Measurements from ENCODE around the gene CALML5.

The CALML5 gene

GRCh38 chr10:5533098-5533731 lies 33.8 kb upstream of the CALML5 start:
- DNase-seq (ENCODE audit: low spot score), result no peak

DNA sequence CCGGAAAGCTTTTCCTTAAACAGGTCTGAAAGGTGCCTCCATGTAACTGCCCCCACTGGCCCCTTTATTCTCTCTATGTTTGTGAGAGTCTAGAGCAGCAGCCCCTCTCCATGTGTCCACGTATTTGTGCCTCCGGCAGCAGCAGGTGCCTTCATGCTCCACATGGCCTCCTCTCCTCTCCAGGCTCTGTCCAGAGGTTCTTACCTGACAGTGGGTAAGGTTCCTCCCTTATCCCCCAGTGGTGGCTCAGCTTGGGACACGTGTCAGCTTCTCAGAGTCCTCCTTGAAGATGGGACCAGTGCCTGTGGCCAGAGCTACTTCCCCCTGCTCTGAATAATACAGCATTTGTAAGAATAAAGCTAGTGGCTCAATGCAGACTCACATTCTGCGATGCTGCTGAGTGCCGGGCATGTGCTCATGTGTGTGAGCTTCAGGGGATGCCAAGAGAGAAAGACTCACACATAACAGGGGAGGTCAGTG lies 33.3 kb upstream of the CALML5 start:
- no peak for DNase-seq (ENCODE audit: low spot score)

GRCh38 chr10:5532307-5532605 lies 32.9 kb upstream of the CALML5 start:
- DNase-seq (ENCODE audit: low spot score), result no peak

DNA sequence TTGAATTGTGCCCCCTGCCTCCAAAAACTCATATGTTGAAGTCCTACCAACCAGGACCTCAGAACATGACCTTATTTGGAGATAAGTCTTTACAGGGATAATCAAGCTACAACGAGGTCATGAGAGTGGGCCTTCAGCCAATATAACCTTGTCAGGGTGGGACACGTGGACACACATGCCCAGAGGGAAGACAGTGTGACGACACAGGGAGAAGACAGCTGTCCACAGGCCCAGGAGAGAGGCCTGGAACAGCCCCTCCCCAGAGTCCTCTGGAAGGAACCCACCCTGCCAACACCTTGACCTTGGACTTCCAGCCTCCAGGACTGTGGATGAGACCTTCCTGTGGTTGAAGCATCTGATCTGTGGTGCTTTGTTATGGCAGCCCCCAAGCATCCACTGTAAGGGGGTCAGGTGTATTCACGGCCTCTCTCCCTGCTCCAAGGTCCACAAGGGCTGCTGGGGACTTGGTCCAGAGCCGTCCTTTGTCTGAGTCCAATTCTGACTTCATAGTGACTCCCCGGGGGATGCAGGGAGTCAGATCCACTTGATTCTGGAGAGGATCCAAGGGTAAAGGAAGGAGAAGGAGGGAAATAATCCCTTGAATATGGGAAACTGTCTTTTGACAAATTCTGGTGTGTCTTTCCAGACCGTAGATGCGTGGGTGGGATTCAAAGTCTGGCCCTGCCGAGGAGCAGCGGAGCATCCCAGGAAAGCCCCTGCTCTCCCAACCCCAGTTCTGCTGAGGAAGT lies 32.4 kb upstream of the CALML5 start:
- no peak for DNase-seq (ENCODE audit: low spot score)

DNA sequence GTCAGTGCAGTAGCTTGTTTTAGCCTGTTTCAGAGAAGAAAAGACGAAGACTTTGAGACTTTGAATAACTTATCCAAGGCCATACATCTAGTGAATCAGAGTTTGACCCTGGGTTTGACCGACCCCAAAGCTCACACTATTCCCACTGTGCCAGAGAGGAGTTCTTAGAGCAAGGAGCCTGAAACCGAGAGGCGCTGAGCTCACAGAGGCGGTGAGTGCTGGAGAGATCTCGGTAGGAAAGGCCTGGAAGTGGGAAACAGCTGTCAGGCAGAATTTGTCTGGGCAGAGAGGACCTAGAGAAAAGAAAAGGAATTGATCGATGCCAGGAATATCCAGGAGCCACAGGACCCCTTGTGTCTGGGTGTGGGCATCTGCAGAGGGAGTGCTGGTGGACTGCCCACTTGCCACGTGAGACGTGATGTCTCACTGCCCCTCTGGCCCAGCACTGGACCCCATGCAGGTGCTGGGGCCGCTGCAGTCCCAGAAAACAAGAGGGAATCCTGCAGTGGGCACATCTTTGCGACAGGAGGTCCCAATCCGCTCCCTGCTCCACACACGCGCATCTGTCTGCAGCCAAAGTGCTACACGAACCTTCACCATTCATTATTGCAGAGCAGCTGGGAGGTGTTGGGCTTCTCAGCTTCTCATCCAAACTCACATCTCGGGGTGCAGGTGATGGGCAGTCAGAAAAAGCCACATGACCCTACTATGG lies 31.6 kb upstream of the CALML5 start:
- DNase-seq (ENCODE audit: low spot score), result no peak

GRCh38 chr10:5530412-5530806 lies 31.0 kb upstream of the CALML5 start:
- no peak for DNase-seq (ENCODE audit: low spot score)

DNA sequence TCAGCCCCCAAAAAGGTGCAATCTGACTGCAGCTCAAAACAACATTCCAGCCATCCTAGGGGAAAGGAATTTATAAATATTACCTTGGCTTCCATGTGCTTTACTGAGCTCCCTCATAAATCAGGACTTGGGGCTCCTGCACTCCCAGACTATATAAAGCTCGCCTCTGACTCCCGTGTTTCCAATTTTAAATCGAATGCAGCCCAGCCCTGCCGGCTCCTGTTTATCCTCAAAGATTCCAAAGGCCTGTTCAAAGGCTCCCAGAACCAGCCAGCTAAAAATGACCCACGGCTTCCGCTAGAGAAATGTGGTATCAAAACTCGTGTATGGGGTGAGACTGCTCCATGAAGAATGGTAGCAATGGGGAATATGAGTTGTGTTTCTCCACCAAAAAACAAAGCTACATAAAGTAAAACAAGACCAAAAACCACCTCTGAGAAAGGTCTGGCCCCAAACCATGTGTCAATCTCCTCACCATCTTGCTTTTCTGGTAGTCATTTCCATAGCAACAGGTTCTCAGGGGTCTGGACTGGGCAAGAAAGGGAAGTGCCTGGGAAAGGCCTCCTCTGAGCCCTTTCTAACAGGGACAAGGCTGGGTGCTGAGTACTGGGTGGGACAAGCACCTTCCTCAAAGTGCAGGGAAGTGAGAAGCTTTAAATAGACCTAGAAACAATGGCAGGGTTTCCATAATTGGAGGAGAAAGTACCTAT lies 30.5 kb upstream of the CALML5 start:
- no peak for DNase-seq (ENCODE audit: low spot score)

- DNase-seq (ENCODE audit: low spot score), result no peak
Observed at GRCh38 chr10:5528989-5529701, 29.8 kb upstream of the CALML5 start.

- DNase-seq (ENCODE audit: low spot score), result no peak
Observed at GRCh38 chr10:5527332-5528200, 28.2 kb upstream of the CALML5 start.

GRCh38 chr10:5526691-5527331 lies 27.4 kb upstream of the CALML5 start:
- DNase-seq (ENCODE audit: low spot score), result no peak

GRCh38 chr10:5525561-5526341 lies 26.4 kb upstream of the CALML5 start:
- no peak for DNase-seq (ENCODE audit: low spot score)

DNA sequence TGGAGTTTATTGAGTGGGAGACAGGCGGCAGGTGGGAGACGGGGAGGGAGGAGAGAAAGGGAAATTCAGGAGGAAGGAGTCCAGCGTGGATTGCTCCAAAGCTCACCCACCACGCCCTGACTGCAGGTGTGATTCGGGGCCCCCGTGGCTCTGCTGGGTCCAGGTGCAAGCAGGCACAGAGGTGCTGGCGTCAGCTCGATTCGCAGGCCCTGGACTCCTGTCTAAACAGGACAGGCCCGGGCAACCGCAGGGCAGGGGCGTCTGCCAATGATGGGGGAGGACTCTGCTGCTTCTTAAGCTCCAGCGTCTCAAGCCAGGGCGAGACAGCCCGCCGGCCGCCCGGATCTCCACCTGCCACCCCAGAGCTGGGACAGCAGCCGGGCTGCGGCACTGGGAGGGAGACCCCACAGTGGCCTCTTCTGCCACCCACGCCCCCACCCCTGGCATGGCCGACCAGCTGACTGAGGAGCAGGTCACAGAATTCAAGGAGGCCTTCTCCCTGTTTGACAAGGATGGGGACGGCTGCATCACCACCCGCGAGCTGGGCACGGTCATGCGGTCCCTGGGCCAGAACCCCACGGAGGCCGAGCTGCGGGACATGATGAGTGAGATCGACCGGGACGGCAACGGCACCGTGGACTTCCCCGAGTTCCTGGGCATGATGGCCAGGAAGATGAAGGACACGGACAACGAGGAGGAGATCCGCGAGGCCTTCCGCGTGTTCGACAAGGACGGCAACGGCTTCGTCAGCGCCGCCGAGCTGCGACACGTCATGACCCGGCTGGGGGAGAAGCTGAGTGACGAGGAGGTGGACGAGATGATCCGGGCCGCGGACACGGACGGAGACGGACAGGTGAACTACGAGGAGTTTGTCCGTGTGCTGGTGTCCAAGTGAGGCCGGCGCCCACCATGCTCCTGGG lies 25.5 kb upstream of the CALML5 start, which contains the start of gene CALML3:
CALML3 (plus strand) TSS at position 321 of the 920 bp plus-strand sequence; CDS start at position 446, 125 bp downstream.
- DNase-seq (ENCODE audit: low spot score), result no peak

DNA sequence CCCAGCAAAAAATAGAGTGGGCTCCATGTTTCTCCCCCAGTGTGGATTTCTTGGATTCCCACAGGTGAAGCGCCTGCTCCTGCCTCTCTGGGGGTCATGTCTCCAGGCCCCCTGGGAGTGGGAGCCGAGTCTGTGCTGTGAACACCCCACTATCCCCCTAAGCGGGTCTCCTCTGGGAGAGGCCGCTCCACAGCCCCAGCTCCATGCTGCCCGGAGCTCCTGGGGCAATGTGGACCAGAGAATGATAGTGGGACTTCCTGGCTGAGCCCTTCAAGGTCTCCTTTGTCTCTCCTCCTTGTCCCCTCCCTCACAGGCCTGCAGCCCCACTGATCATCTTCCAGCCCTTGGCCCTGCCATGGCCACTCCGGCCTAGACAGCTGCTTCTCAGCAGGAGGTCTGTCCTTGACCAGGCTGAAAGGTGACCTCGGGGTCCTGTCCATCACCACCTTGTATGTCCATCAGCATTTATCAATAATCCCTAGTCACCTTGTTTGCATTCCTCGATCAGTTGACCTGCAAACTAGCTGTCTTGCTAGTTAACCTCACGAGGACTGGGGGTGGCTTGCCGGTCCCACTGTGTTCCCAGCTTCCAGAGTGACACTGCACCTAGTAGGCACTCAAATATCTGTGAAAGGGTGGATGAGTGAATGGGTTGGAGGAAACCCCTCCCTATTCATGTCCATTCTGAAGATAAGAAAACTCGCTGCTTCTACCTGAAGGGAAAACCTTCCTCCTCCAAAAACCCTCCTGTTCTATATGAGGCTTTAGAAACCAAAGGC lies 24.6 kb upstream of the CALML5 start:
- DNase-seq (ENCODE audit: low spot score), result no peak

- DNase-seq (ENCODE audit: low spot score), result no peak
Observed at GRCh38 chr10:5522913-5523560, 23.7 kb upstream of the CALML5 start.

- no peak for DNase-seq (ENCODE audit: low spot score)
Observed at GRCh38 chr10:5519054-5519453, 19.7 kb upstream of the CALML5 start.

- no peak for DNase-seq (ENCODE audit: low spot score)
Observed at GRCh38 chr10:5518143-5518542, 18.8 kb upstream of the CALML5 start.

DNA sequence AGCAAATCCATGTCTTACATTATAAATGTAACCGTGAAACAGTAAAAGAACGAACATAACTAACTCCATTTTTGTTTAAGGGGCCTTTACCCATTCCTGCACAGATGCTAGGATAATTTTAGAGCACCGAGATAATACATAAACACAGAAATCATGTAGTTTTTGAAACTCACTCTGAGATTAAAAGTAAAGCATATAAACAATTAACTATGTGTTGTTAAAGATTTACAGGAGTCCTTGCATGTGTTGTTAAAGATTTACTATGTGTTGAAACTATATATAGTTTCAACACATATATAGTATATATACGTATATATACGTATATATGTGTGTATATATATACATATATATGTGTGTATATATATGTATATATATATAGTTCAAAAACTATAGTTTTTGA lies 18.2 kb upstream of the CALML5 start:
- no peak for DNase-seq (ENCODE audit: low spot score)
